Activated CD4-positive, alpha-beta T cell treated with anti-CD3 and anti-CD28 coated beads, Interleukin-2, amount 10 ng/mL, durations not matched to agents 24 days and 14 days (primary cell): ENCODE data around the gene PCDHB7. TPM values are rescaled to one million over a fixed set of nuclear protein-coding genes. Genes with fewer than 3 reads are reported as not detected.
"Not testable (repeated sequence)": the region's sequence is repeated elsewhere in the genome, so short reads cannot be mapped to it uniquely, and the experiment has no call there.

Experiments
- DNase-seq: peaks from one replicate; pipeline ENCODE4 v3.0.0; 2022
- H3K27ac Mint-ChIP-seq: one replicate; pipeline ENCODE4 v1.8.0; 2022; ENCODE audit warnings: mild to moderate bottlenecking, mixed read lengths
- H3K27me3 Mint-ChIP-seq: one replicate; pipeline ENCODE4 v1.8.0; 2022; ENCODE audit warnings: mixed read lengths
- H3K36me3 Mint-ChIP-seq: one replicate; pipeline ENCODE4 v1.8.0; 2022; ENCODE audit warnings: low read depth, mild to moderate bottlenecking, mixed read lengths
- H3K4me1 Mint-ChIP-seq: one replicate; pipeline ENCODE4 v1.8.0; 2021; ENCODE audit warnings: mixed read lengths
- H3K4me3 Mint-ChIP-seq: one replicate; pipeline ENCODE4 v1.8.0; 2022; ENCODE audit warnings: mild to moderate bottlenecking, moderate library complexity, mixed read lengths
- H3K9me3 Mint-ChIP-seq: one replicate; pipeline ENCODE4 v1.8.0; 2021; ENCODE audit warnings: mixed read lengths
- intact Hi-C: fragments of 100-400 bp; cut with micrococcal nuclease; formaldehyde crosslinking; loops from one replicate; pipeline ENCODE4 v1.15.1; 2023
- total RNA-seq: library from RNA; stranded (reverse); gene quantifications from 2 replicates; pipeline ENCODE4 v1.2.3, GENCODE V29; 2022

The PCDHB7 gene
- total RNA-seq, 1 donor from 2014 or later = not detected

- intact Hi-C loops, H3K27ac Mint-ChIP-seq, H3K27me3 Mint-ChIP-seq, H3K4me1 Mint-ChIP-seq, H3K9me3 Mint-ChIP-seq, H3K36me3 Mint-ChIP-seq, H3K4me3 Mint-ChIP-seq, DNase-seq: not testable (repeated sequence)
These were observed 15.1 kb upstream of the PCDHB7 start for GRCh38 chr5:141157356-141157755.

GRCh38 chr5:141157901-141158300 is 14.5 kb upstream of the PCDHB7 start:
- H3K36me3 Mint-ChIP-seq, H3K4me1 Mint-ChIP-seq, intact Hi-C loops, H3K27ac Mint-ChIP-seq, DNase-seq, H3K27me3 Mint-ChIP-seq, H3K9me3 Mint-ChIP-seq, H3K4me3 Mint-ChIP-seq: not testable (repeated sequence)

GRCh38 chr5:141174291-141175104 is 2.1 kb downstream of the PCDHB7 start:
- H3K27me3 Mint-ChIP-seq, H3K9me3 Mint-ChIP-seq, H3K4me3 Mint-ChIP-seq, H3K36me3 Mint-ChIP-seq, H3K4me1 Mint-ChIP-seq, DNase-seq, H3K27ac Mint-ChIP-seq, intact Hi-C loops: not testable (repeated sequence)

GRCh38 chr5:141175933-141176332 is 3.5 kb downstream of the PCDHB7 start:
- H3K36me3 Mint-ChIP-seq = peaks cover 2% of the 10 kb centered on the region
- no peaks in the 10 kb centered on the region for H3K4me1 Mint-ChIP-seq
- H3K9me3 Mint-ChIP-seq = peaks cover 3% of the 10 kb centered on the region
- no peak overlapping the region for H3K4me3 Mint-ChIP-seq
- DNase-seq = no peak
- no peak overlapping the region for H3K27ac Mint-ChIP-seq
- no peaks in the 10 kb centered on the region for H3K27me3 Mint-ChIP-seq
- intact Hi-C loops = no loop called here

- intact Hi-C loops = not testable (repeated sequence)
These were observed 5.2 kb downstream of the PCDHB7 start, which contains the start of gene PCDHB8 for GRCh38 chr5:141177577-141178191. Gene PCDHB8, plus strand, starts transcription at chr5:141177790. Its CDS starts 245 bp downstream, at chr5:141178035.

GRCh38 chr5:141179371-141179770 is 6.9 kb downstream of the PCDHB7 start:
- H3K4me3 Mint-ChIP-seq, H3K27me3 Mint-ChIP-seq, H3K36me3 Mint-ChIP-seq, H3K4me1 Mint-ChIP-seq, intact Hi-C loops, H3K27ac Mint-ChIP-seq, DNase-seq: not testable (repeated sequence)
- peaks cover 15% of the 10 kb centered on the region for H3K9me3 Mint-ChIP-seq

More at GRCh38 chr5:141177577-141178191, 5.2 kb downstream of the PCDHB7 start, which contains the start of gene PCDHB8:
- H3K9me3 Mint-ChIP-seq = peaks cover 10% of the 10 kb centered on the region
- H3K36me3 Mint-ChIP-seq, H3K4me3 Mint-ChIP-seq, H3K27ac Mint-ChIP-seq, DNase-seq, H3K27me3 Mint-ChIP-seq, H3K4me1 Mint-ChIP-seq: not testable (repeated sequence)

- H3K4me1 Mint-ChIP-seq, H3K27ac Mint-ChIP-seq, intact Hi-C loops, DNase-seq, H3K27me3 Mint-ChIP-seq, H3K36me3 Mint-ChIP-seq, H3K4me3 Mint-ChIP-seq: not testable (repeated sequence)
- H3K9me3 Mint-ChIP-seq = peaks cover 15% of the 10 kb centered on the region
These were observed 7.4 kb downstream of the PCDHB7 start for GRCh38 chr5:141179876-141180275.

- DNase-seq = no peak
- H3K4me1 Mint-ChIP-seq = no peaks in the 10 kb centered on the region
- peaks cover 3% of the 10 kb centered on the region for H3K36me3 Mint-ChIP-seq
- peaks cover 19% of the 10 kb centered on the region for H3K9me3 Mint-ChIP-seq
- no peaks in the 10 kb centered on the region for H3K27me3 Mint-ChIP-seq
- H3K4me3 Mint-ChIP-seq = no peak overlapping the region
- intact Hi-C loops = no loop called here
- no peak overlapping the region for H3K27ac Mint-ChIP-seq
These were observed 7.9 kb downstream of the PCDHB7 start for GRCh38 chr5:141180313-141180712.

GRCh38 chr5:141182248-141182647 is 9.8 kb downstream of the PCDHB7 start, which contains the start of gene PCDHB16:
Gene PCDHB16, plus strand, starts transcription at chr5:141182387. Its CDS starts 173 bp downstream, at chr5:141182560.
- Mint-ChIP-seq H3K27me3 (no peaks in the 10 kb centered on the region), H3K4me3 (no peak within 1 kb of the TSS), H3K9me3 (peaks cover 23% of the 10 kb centered on the region), H3K36me3 (peaks cover 3% of the 10 kb centered on the region), H3K4me1 (no peaks in the 10 kb centered on the region), H3K27ac (no peak within 1 kb of the TSS)
- intact Hi-C loops = no loop called here
- DNase-seq = no peak

GRCh38 chr5:141184117-141184855 is 11.8 kb downstream of the PCDHB7 start:
- H3K4me3 Mint-ChIP-seq, H3K27me3 Mint-ChIP-seq: not testable (repeated sequence)

GRCh38 chr5:141186897-141187512 is 14.6 kb downstream of the PCDHB7 start, which contains the start of gene PCDHB9:
Gene PCDHB9, plus strand, starts transcription at chr5:141187161. Its CDS starts 158 bp downstream, at chr5:141187319.
- peak; percentile 63 for DNase-seq
- Mint-ChIP-seq H3K27me3 (peaks cover 2% of the 10 kb centered on the region), H3K9me3 (peaks cover 32% of the 10 kb centered on the region), H3K4me3 (peak within 1 kb of the TSS; percentile 8), H3K27ac (no peak within 1 kb of the TSS), H3K4me1 (no peaks in the 10 kb centered on the region), H3K36me3 (peaks cover 7% of the 10 kb centered on the region)
- intact Hi-C loops = no loop called here

More at GRCh38 chr5:141184117-141184855, 11.8 kb downstream of the PCDHB7 start:
- H3K4me1 Mint-ChIP-seq, intact Hi-C loops, H3K27ac Mint-ChIP-seq, H3K36me3 Mint-ChIP-seq, DNase-seq: not testable (repeated sequence)
- peaks cover 31% of the 10 kb centered on the region for H3K9me3 Mint-ChIP-seq

GRCh38 chr5:141188682-141189081 is 16.2 kb downstream of the PCDHB7 start:
- H3K4me3 Mint-ChIP-seq, H3K36me3 Mint-ChIP-seq, DNase-seq, H3K4me1 Mint-ChIP-seq, H3K27ac Mint-ChIP-seq, H3K27me3 Mint-ChIP-seq, intact Hi-C loops: not testable (repeated sequence)
- H3K9me3 Mint-ChIP-seq = peaks cover 24% of the 10 kb centered on the region

- H3K4me1 Mint-ChIP-seq, H3K27ac Mint-ChIP-seq, intact Hi-C loops, DNase-seq, H3K36me3 Mint-ChIP-seq, H3K27me3 Mint-ChIP-seq, H3K4me3 Mint-ChIP-seq: not testable (repeated sequence)
- H3K9me3 Mint-ChIP-seq = peaks cover 23% of the 10 kb centered on the region
These were observed 16.7 kb downstream of the PCDHB7 start for GRCh38 chr5:141189131-141189530.
